OCI-LY1 (cell line): Measurements from ENCODE around the gene SMIM33.

Source experiments
- CTCF ChIP-seq: fragments of 200-600 bp; sonication (generic), shearing (Covaris generic); IDR thresholded peaks from 2 replicates; pipeline ENCODE4 v1.5.1; 2017; ENCODE audit warnings: mild to moderate bottlenecking, antibody characterized with exemption, low read length, moderate library complexity, mixed read lengths
- EZH2 ChIP-seq: fragments of 200-600 bp; sonication (generic), shearing (Covaris generic); IDR thresholded peaks from 2 replicates; pipeline ENCODE4 v1.8.0; 2017; ENCODE audit warnings: borderline replicate concordance, mixed run types, mild to moderate bottlenecking, antibody characterized with exemption, low read length, moderate library complexity, mixed read lengths

- no peak for TF ChIP-seq CTCF
- TF ChIP-seq EZH2, result no peak
Measured at GRCh38 chr5:139453683-139454567, 16.9 kb upstream of the SMIM33 start.
